Body of pancreas (tissue), 4 donors: ENCODE results near the gene EZH2.

ENCODE experiments used
- CTCF ChIP-seq, 7 experiments: fragments of 450-650 bp in 4 of 7; fragments of 200-600 bp in 3 of 7; sonication (generic) in 3 of 7; IDR thresholded peaks; one replicate each; pipeline ENCODE4 v1.5.1; 2016 to 2019; ENCODE audit warnings: antibody characterized with exemption in 7 of 7
- POLR2A ChIP-seq, 3 donors: fragments of 450-650 bp; IDR thresholded peaks; one replicate each; pipeline ENCODE4 v1.6.1; 2016; ENCODE audit warnings: antibody characterized with exemption in 3 of 3, mild to moderate bottlenecking in 2 of 3

GRCh38 chr7:148828965-148829364 lies 55.1 kb downstream of the EZH2 start:
- TF ChIP-seq CTCF (IDR thresholded peaks at IDR 0.05) (no peak), POLR2A (IDR thresholded peaks at IDR 0.05) (no peak)
